Measurements from ENCODE around the gene HPS1.
"Not testable (repeated sequence)": the region's sequence is repeated elsewhere in the genome, so short reads cannot be mapped to it uniquely, and the experiment has no call there.

The HPS1 gene

GRCh38 chr10:98390406-98390805 is 56.3 kb downstream of the HPS1 start:
- no peak for DNase-seq (ENCODE audit: low read depth in 2 of 2)

DNA sequence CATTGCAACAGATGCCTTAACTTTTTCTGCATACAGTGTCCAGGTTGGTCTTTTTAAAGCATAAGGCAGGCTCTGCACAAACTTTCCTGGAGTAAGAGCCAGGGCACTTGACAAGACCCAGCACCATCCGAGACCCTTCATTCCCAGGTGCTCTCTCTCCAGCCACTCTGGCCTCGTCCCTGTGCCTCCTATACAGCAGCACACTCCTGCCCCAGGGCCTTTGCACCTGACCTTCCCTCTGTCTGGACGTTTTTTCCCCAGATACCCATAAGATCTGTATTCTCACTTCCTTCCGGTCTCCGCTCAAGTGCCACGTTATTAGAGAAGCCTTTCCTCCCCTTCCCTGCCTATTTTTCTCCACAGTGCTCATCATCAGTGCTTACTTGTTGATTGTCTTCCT is 57.3 kb downstream of the HPS1 start:
- DNase-seq (ENCODE audit: low read depth in 2 of 2): no peak

DNA sequence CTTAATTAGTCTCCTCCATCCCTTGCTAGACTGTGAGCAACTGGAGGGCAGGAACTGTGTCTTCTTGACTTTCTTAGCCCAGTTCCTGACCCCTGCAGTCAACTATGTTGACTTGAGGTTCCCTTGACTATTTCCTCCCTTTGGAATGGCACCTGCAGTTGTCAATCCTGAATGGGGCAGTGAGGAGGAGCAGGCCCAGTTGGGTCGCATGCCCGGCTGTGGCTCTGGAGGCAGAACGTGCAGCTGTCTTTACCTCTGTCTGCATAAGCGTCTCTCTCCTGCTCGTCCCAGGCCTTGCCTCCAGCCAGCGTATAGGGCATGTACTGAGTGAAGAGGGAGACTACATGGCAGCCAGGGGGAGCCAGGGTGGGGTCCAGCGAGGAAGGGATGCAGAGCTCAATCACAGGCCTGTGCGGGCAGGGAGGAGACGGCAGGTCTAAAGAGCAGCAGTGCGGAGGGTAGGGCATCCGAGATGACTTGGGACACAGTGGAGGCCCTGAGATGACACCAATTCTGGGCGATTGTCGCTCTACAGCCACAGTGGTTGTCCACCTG is 58.6 kb downstream of the HPS1 start:
- DNase-seq (ENCODE audit: low read depth in 2 of 2): no peak

DNA sequence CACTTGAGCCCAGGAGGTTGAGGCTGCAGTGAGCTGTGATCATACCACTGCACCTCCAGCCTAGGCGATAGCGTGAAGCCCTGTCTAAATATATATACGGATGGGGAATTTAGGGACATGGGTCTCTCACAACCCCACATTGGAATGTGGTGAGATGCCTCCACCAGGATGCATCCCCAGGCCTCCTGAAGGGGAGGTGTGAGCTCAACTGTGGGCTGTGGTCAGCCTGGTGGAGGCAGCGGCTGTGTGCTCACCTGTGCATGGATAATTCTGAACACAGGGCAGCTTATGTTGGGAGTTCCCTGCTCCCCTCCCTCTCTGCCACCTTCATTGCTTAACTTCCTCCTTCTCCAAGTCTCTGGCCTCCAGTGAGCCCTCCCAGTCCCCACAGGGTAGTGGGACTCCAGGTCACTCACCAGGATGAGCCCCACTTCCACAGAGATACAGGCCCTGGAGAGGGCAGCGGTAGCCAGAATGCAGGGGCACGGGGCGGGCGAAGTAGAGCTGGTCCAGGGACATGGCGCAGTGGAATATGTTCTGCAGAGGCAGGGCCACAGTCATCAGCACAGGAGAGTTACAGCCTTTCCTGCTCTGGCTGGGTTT is 62.1 kb downstream of the HPS1 start:
- DNase-seq (ENCODE audit: low read depth in 2 of 2): no peak

DNA sequence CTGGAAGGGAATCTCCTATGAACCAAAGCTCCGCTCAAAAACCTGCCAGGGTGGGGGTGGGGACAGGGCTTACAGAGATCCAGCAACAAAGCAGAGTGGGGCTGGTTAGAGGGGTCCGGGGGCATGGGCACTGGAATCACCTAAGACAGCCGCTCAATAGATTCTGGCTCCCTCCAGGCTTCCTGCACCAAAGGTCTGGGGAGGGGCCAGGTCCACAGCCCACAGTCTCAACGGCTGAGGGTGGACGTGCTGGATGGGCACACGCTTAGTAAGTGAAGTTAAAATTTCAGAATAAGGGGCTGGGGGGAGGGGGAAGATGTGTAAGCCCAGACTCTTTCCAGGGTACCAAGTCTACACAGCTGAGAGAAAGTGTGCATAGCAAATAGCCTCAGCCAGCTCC is 62.9 kb downstream of the HPS1 start:
- DNase-seq (ENCODE audit: low read depth in 2 of 2): no peak

- DNase-seq (ENCODE audit: low read depth in 2 of 2): not testable (repeated sequence)
Measured at GRCh38 chr10:98383134-98383667, 63.5 kb downstream of the HPS1 start.

GRCh38 chr10:98382691-98383101 is 64.0 kb downstream of the HPS1 start:
- no peak for DNase-seq (ENCODE audit: low read depth in 2 of 2)

DNA sequence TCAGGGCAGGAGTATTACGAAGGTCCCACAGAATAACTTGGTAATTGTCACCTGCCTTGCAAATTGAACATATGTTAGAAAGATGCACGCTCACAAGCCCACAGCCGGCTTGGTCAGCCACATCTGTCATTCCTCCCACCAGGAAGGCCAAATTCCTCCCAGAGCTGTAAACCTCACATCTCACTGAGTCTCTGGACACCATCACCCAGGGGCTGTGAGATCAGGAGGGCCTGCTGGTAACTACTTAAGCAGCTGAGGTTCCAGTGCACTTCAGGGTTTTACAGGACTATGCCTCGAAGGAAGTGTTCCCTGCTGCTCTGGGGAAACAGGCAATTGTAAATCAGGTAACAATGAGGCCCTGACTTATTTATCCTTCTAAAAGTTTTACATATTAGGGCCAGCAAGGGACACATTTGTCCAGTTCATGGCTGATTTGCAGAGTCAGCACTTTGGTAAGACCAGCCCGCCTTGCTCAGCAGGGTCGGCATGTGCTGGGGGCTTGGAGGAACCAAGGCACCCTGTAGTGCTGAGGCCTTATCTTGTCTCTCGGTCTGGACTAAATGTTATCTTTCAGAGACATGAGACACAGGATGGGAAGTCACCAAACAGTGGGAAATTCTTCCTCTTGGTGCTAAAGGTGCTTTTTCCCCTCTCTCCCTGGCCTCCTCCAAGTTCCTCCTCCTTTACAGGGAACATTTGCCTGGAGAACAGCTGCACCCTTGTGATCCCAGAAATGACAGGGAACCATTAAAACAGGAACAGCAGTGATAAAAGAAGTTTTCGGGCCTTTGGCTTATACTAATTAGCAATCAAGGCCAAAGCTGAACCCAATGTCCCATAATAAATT is 66.0 kb downstream of the HPS1 start:
- DNase-seq (ENCODE audit: low read depth in 2 of 2): no peak

DNA sequence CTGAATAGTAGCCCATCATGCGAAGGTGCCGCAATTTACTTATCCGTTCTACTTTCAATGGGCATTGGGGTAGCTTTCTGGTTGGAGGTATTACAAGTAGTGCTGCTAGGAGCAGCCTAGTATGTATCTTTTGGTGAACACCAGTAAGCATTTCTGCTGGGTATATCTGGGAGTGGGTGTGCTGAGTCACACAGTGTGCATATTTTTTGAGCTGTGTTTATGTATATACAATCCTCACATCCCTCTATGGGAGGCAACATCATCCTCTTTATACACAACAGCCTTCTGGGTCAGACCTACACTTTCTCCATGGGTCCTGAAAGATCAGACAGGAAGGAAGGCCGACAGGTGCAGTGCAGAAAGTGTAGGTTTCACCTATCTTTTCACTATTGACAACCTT is 68.0 kb downstream of the HPS1 start:
- no peak for DNase-seq (ENCODE audit: low read depth in 2 of 2)

- no peak for DNase-seq (ENCODE audit: low read depth in 2 of 2)
Measured at GRCh38 chr10:98377536-98377935, 69.2 kb downstream of the HPS1 start.

- DNase-seq (ENCODE audit: low read depth in 2 of 2): no peak
Measured at GRCh38 chr10:98377001-98377400, 69.7 kb downstream of the HPS1 start.

DNA sequence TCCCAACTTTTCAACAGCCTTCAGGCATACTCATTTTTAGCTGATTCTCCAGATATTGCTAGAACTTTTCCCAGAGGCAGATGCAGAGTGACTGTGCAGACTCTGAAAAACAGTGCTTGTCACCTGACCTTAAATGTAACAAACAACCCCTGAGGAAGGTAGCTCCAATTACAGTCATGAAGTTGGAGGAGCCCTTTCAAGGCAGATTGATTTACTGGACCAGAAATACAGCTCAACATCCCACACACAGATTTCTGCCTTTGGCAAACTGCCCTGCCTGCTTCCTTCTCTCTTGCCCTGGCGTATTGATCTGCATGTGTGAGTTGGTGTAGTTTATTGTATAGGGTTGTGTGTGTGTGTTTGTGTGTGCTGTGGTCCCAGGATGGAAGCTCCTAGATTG is 70.2 kb downstream of the HPS1 start:
- no peak for DNase-seq (ENCODE audit: low read depth in 2 of 2)

DNA sequence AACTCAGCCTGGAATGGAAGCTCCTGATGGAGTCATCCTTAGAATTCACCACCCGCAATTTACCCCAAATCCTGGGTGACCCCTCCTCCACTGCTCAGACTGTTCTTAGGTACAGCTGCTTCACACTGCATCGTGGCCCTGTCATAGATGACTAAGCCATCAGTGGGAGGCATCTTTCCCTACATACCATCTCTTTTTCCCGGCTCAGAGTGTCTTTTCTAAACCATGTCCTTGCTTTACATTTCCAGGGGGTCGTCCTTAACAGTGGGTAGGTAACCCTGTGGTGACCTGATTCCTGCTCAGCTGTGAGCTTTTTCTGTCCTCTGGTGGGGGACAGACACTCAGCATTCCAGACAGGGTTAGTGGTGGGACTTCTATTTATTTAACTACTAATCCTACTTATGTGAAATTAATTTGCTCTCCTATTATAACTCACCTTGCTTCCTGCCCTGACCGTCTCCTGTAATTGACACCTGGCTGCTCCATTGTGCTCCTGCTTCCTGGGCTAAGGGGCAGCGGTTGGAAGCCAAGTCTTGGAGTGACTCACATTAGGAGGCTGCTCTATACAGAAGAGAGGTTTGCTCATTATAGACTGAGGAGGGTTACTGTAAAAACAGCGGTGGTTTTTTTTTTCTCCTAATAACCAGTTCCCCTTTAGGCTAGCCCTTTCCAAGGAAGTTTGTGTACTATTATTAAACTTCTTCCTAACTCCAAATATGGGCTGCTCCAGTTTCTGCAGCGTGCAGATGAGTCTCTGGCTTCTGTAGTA is 72.3 kb downstream of the HPS1 start:
- DNase-seq (ENCODE audit: low read depth in 2 of 2): no peak

GRCh38 chr10:98373260-98374040 is 73.3 kb downstream of the HPS1 start:
- DNase-seq (ENCODE audit: low read depth in 2 of 2): no peak

DNA sequence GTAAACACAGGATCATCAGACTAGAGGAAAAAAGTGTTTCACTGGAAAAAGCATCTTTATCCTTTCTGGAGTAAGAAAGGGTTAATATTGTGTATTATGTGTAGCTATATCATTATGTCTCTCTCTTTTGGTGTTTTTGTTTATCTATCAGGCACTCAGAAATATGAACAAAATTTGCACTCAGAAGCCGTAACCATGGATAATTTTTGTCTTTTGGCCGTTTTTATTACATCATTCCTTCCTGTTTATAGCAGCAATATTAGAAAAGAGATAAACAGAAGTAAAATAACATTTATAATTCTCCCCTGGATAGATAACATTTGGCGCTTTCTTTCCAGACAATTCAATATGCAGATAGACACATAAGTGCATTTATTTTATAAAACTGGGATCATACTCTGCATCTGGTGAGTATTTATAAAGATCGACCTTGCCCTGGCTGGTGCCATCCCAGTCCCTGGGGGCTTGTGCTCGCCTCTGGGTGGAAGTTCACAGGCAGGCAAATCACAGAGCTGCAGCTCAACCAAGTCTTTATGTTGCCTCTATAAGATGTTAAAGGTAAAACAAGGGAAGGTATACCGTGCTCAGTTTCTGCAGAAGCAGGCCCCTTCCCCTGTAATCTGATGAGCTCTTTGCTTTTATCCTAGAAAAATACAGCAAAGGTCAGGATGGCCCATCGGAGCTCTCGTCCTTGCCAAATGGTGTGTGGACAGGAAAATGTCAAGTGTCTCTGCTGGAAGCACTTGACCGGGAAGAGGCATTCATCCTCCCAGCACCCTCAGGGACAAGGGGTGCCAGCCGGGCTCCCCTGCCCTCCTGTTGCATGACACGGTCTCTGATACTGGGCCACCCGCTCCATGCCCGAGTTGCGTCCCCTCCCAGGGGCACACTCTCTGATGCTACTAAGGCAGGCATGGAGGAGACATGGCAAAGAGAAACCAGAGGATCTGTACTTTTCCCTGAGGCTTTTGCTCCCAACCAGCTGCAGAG is 75.6 kb downstream of the HPS1 start:
- DNase-seq (ENCODE audit: low read depth in 2 of 2): no peak

- no peak for DNase-seq (ENCODE audit: low read depth in 2 of 2)
Measured at GRCh38 chr10:98369801-98370200, 76.9 kb downstream of the HPS1 start.

- DNase-seq (ENCODE audit: low read depth in 2 of 2): no peak
Measured at GRCh38 chr10:98368644-98369043, 78.1 kb downstream of the HPS1 start.

GRCh38 chr10:98367604-98368451 is 78.9 kb downstream of the HPS1 start:
- no peak for DNase-seq (ENCODE audit: low read depth in 2 of 2)
